Stimulated activated CD4-positive, alpha-beta T cell treated with anti-CD3 and anti-CD28 coated beads, Interleukin-15, amount 100 ng/mL, for 48 hours (primary cell): ENCODE data around the gene NDUFS5.
"Not testable (repeated sequence)": the region's sequence is repeated elsewhere in the genome, so short reads cannot be mapped to it uniquely, and the experiment has no call there.

Source experiments
- DNase-seq, 2 donors: peaks; one replicate each; pipeline ENCODE4 v3.0.0-alpha.2; 2020; ENCODE audit warnings: low read depth in 2 of 2

The NDUFS5 gene

DNA sequence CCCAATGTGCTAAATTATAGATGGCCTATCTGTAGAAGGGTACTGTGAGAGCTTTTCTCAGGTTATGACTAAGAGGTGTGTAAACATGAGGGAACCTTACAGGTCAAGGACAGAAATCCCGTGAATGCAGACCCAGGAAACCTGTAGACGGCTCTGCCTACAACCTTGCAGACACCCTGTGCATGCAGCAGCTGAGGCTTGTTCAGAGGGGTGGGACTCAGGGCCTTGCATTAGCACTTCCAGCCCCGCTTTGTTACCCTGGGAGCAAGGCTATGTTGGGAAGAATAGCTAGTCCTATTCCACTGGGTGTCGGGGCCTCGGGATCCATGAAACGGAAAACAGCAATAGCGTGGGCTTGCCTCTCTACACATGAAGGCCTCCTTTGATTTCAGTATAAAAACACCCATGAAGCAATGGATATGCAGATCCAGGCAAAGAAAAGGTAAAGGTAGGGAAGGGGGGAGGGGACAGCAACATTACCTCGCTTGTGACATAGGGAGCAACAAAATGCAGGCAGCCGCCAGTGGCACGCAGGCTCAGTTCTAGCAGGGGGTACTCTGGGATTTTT is 9.5 kb upstream of the NDUFS5 start:
- no peak for DNase-seq

DNA sequence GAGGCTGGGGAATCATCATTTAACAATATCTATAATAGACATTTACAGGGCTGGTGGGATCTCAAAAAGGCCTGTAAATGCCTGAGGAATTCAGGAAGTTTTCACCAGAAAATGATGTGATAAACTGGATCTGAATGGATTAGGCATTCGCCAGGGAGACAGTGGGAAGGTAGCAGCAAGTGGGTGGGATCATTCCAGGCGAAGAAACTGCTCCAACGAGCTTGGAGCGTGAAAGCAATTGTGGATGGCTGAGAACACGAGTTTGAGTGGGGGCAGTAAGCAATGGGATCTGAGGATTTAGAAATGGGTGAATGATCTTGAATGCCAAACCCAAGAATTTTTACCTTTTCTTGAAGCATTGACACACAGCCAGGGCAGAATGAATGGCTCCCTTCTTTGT is 8.9 kb upstream of the NDUFS5 start:
- no peak for DNase-seq

- DNase-seq: not testable (repeated sequence)
Measured at GRCh38 chr1:39020494-39020893, 5.7 kb upstream of the NDUFS5 start.

DNA sequence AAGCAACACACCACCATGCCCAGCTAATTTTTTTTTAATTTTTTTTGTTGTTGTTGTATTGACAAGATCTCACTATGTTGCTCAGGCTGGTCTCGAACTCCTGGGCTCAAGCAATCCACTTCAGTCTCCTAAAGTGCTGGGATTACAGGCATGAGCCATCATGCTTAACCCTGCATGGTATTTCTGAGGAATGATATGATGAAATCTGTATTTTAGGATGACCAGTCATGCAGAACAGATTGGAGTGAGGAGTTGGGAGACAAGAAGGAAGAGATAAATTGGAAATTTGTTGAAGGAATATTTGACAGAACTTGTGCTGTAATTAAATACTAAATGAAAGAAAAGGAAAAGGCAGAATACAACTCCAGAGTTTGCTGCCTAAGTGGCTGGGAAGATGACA is 4.7 kb upstream of the NDUFS5 start:
- DNase-seq: no peak

DNA sequence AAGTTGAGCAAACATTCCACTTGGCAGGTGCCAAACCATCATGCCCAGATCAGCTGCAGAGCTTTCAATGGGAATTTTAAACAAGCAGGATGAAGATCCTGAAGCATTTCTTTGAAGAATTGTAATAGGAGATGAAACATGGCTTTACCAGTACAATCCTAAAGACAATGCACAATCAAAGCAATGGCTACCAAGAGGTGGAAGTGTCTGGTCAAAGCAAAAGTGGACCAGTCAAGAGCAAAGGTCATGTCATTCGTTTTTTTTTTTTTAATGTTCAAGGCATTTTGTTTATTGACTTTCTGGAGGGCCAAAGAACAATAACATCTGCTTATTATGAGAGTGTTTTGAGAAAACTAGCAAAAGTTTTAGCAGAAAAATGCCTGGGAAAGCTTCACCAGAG is 3.0 kb upstream of the NDUFS5 start:
- DNase-seq: no peak

- no peak for DNase-seq
Measured at GRCh38 chr1:39026866-39027507, 837 bp downstream of the NDUFS5 start.

- no peak for DNase-seq
Measured at GRCh38 chr1:39034114-39034654, 8.0 kb downstream of the NDUFS5 start.

GRCh38 chr1:39036678-39037077 is 10.5 kb downstream of the NDUFS5 start:
- DNase-seq: no peak

DNA sequence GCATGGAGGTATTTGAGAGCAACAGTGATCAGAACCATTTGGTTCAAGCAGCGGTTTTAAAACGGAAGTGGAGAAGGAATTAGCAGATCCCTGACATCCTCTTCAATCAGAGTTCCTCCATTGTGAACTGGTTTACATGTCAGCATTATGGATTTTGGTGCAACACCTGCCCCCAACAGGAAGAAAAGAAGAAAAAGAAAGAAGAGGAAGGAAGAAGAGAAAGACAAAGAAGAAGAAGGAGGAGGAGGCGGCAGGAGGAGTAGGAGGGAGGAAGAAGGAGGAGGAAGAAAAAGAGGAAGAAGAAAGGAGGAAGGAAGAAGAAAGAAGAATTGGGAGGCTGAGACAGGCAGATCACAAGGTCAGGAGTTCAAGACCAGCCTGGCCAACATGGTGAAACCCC is 17.4 kb downstream of the NDUFS5 start:
- no peak for DNase-seq

GRCh38 chr1:39044762-39045161 is 18.6 kb downstream of the NDUFS5 start:
- DNase-seq: no peak

- no peak for DNase-seq
Measured at GRCh38 chr1:39045231-39045630, 19.1 kb downstream of the NDUFS5 start.

GRCh38 chr1:39046613-39047210 is 20.6 kb downstream of the NDUFS5 start:
- DNase-seq: no peak

GRCh38 chr1:39047374-39048229 is 21.5 kb downstream of the NDUFS5 start:
- no peak for DNase-seq

GRCh38 chr1:39048745-39049370 is 22.7 kb downstream of the NDUFS5 start:
- DNase-seq: no peak

DNA sequence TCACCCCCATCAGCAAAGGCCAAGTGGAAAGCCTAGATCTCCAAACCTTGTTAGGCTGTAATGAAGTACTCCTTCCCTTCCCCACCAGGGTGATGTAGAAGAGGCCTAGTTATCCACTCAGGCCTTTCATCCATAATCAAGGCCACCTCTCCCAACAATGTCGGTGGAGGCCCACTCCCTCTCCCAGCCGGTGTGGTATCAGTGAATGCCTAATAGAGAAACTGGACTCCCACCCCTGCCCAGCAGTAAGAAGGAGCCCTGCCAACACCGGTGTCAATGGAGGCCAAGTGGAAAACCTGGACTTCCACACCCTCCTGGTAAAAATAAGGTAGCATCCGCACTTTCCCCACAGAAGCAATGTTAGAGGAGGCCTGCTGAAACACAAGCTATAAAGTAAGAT is 23.9 kb downstream of the NDUFS5 start:
- DNase-seq: no peak

- DNase-seq: not testable (repeated sequence)
Measured at GRCh38 chr1:39051193-39051850, 25.2 kb downstream of the NDUFS5 start.

DNA sequence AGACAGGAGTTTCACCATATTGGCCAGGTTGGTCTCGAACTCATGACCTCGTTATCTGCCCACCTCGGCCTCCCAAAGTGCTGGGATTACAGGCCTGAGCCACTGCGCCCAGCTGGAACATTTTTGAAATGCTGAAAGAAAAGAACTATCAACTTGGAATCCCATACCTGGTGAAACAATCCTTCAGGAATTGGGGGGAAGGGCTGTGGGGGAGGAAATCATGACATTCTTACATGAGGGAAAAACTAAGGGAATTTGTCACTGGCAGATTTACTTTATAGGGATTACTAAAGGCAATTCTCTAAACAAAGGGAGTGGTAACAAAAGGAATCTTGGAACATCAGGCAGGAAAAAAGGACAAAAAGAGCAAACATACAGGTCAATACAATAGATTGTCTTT is 25.8 kb downstream of the NDUFS5 start:
- no peak for DNase-seq

- not testable (repeated sequence) for DNase-seq
Measured at GRCh38 chr1:39055213-39055710, 29.1 kb downstream of the NDUFS5 start.

DNA sequence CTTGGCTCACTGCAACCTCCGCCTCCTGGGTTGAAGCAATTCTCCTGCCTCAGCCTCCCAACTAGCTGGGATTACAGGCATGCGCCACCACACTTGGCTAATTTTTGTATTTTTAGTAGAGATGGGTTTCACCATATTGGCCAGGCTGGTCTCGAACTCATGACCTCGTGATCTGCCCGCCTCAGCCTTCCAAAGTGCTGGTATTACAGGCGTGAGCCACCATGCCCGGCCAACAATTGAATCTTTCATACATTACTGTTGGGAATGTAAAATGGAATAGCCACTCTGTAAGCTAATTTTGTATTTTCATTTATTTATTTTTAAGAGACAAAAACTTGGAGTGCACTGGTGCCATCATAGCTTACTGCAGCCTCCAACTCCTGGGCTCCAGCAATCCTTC is 35.4 kb downstream of the NDUFS5 start:
- DNase-seq: not testable (repeated sequence)

- DNase-seq: no peak
Measured at GRCh38 chr1:39061951-39062350, 35.8 kb downstream of the NDUFS5 start.

DNA sequence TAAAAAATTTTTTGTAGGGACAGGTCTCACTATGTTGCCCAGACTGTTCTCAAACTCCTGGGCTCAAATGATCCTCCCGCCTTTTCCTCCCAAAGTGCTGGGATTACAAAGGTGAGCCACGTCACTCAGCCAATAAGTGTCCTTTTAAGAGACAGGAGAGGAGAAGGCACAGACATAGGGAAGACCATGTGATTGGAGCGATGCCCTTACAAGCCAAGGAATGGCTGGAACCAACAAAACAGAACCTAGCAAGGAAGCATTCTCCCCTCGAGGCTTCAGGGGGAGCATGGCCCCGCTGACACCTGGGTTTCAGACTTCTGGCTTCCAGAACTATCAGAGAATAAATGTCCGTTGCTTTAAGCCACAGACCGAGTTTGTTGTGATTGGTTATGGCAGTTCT is 37.0 kb downstream of the NDUFS5 start:
- DNase-seq: no peak
